ENCODE measurements around the gene NEGR1.

The NEGR1 gene

DNA sequence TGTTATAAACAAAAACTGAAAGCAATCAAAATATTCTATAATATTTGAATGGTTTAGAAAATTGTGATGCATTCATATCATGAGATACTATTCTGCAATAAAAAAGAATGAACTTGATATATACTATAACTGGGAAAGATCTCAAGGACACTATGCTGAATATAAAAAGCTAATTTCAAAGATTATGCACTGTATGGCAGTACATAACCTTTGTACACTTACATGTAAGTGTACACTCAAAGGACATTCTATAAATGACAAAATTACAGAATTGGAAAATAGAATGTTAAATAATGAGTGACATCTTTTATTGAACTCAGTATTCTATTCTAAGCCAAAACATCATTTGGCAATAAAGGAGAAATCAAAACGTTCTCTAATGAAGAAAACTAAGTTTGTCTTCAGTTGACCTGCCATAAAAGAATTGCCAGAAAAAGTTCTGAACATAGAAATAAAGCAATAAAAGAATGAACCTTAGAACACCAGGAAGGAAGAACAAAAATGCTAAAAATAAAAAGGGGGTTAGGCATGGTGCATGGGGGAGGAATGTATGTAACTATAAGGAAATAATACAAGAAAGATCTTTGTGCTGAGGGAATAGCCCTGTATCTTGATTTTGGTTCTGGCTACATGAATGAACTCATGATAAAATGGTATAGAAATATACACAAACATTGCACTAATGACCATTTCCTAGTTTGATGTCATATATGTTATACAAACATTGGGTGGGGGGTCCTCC lies 519.7 kb downstream of the NEGR1 start:
- no peak for DNase-seq

DNA sequence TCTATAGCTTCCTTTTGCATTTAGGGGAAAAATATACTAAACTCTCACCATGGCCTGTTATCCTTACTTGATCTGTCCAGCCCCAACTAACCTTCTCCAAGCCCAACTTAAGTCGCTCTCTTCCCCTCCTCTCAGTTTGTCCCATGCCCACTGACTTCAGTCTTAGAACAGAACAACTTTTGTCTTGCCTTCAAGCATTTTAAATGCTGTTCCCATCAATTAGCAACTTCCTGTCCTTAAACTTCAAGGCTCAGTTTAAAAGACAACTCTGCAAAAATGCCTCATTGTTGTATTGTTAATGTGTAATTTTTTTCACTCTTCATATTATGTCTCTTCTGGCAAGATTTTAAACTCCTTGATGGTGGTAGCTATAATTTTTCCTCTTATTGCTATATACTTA lies 526.9 kb downstream of the NEGR1 start:
- no peak for DNase-seq

DNA sequence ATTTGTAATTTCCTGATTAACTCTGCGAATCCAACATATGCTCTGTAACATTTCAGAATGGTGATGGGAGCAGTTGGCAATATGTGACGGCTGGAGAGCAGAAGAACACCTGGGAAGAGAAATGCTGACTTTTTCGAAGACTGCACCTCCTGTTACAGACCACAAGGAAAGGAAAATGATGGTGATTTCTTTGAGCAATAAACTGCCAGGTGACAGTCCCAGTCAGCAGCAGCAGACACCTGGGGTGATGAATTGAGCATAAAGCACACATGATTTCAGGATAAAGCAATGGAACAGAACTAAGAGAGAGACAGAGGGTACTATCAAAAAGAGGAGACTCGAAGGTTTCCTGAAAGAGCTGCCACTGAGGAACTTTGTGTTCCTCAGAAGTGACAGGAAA lies 528.6 kb downstream of the NEGR1 start:
- no peak for DNase-seq

GRCh38 chr1:71745326-71745725 lies 537.0 kb downstream of the NEGR1 start:
- DNase-seq, result no peak

GRCh38 chr1:71743862-71744261 lies 538.5 kb downstream of the NEGR1 start:
- no peak for DNase-seq

DNA sequence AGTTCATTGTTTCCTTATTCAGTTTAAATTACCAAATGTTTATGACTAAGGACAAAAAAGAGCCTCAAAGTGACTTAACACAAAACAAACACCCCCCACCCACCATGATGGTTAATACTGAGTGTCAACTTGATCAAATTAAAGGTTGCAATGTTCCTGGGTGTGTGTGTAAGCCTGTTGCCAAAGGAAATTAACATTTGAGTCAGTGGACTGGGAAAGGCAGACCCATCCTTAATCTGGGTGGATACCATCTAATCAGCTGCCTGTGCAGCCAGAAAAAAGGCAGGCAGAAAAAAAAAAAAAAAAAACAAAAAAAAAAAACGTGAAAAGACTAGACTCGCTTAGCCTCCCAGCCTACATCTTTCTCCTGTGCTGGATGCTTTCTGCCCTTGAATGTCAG lies 543.4 kb downstream of the NEGR1 start:
- DNase-seq, result no peak

DNA sequence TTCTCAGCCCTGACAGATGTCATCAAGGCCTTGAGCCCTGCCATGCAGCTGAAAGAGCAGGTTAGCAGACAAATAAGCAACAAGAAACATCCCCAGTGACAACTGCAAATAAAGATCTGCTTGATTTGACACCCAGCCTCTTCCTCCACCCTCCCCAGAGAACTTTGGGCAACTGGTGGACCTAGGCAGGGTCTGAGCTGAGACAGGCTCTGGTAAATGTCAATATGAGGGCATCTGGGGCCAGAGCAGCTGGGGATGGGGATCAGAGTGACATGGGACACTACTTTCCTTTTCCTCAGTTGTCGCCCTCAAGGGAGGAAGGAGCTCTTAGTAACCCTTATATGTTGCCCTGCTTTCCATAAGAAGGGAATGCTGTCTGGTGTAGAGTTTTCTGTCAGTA lies 544.1 kb downstream of the NEGR1 start:
- no peak for DNase-seq

DNA sequence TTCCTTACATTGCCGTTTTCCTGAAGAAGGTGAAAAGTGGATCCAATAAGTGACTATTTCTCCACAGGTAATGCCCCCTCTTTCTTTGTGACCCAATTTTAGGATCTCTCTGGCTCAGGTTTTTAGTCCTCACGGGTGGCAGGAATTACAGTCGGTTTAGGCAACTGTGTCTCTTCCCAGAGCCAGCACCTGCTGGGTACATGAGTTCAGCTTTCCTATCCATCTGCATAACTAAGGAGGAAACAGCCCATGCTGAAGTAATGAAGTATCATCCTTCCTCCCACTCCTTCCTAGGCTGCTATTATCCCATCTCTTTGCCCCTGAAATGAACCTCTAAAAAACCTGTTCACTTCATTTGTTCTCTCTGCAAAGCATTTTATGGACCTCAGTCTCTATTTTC lies 544.6 kb downstream of the NEGR1 start:
- no peak for DNase-seq

GRCh38 chr1:71733121-71733520 lies 549.2 kb downstream of the NEGR1 start:
- DNase-seq, result no peak

DNA sequence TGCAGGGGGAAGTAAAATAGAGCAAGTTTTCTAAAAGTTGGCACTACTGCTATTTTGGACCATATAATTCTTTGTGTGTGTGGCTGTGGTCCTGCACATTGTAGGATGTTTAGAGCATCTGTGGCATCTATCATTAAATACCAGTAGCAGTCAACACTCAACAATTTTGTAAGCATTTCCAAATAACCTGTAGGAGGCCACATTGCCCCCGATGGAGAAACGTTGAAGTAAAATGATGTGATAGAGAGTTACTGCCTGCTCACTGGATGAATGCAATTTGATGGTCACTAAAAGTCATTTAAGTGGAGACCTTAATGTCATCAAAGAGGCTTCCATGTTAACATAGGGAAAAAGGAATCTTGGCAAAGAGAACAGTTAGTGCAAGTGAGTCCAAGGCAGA lies 560.8 kb downstream of the NEGR1 start:
- no peak for DNase-seq

GRCh38 chr1:71719330-71719729 lies 563.0 kb downstream of the NEGR1 start:
- DNase-seq, result no peak

DNA sequence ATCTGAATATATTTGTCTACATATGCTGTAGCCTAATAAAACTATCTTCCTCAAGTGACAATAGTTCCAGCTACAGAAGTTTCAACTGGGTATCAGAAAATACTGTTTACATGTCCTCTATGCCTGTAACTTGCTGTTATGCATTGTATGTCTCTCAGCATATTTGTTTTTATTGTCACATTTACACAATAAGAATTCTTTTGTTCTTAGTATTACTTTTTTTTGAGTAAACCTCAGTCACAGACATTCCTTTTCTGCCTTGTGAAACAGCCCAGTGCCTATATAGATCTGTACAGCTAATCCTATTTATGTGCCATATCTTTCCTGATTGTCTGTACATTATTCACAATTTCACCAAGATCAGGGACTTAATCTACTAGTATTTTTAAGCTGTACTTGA lies 565.2 kb downstream of the NEGR1 start:
- no peak for DNase-seq

DNA sequence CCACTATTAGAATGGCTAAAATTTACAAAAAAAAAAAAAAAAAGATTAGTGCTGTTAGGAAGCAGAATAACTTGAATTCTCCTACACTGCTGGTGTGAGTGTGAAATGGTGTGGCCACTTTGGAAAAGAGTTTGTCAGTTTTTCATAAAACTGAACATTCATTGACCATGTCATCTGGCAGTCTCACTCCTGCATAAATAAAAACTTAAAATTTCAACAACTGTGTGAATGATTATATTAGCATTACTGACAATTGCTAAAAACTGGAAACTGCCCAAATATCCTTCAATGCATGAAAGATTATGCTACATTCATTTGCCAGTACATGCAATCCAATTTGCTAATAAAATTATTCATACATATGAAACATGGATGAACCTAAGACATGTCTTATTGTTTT lies 570.9 kb downstream of the NEGR1 start:
- no peak for DNase-seq

DNA sequence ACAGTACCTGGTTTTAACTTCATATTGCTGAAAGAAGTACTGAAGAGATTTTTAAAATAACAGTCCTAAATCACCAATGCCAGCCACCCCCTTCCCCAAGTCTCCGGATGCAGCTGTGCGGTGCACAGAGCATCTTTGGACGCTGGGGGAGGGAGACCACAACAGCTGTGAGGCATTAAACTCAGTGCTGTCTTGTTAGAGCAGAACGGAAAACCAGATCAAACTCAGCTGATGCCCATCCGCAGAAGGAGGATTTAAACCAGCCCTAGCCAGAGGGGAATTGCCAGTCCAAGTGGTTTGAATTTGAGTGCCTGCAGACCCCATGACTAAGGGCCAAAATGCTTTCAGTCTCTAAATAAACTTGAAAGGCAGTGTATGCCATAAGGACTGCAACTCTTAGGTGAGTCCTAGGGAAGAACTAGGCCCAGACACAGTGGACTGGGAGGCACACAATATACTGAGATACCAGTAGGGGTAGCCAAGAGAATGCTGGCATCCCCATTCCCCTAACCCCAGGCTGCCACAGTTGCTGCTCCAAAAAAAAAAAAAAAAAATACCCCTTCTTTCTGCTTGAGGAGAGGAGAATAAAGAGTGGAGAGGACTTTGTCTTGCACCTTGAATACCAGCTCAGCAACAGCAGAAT lies 576.2 kb downstream of the NEGR1 start:
- no peak for DNase-seq

DNA sequence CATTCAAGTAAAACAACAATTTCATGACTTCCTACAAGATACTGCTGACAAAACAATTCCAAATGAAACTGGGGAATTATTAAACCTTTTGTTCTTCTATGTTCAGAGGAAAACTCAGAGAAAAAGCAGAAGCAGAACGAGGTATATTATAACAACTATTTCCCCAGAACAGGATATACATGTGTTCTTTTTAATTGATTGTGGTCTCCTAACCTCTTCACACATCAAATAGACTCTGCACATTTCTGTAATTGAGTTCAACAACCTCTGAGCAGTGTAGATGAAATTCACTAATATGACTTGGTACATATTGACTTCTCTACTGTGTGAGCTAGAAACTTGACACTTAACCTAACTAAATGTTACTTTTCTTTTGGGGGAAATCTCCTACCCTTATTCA lies 584.2 kb downstream of the NEGR1 start:
- no peak for DNase-seq

DNA sequence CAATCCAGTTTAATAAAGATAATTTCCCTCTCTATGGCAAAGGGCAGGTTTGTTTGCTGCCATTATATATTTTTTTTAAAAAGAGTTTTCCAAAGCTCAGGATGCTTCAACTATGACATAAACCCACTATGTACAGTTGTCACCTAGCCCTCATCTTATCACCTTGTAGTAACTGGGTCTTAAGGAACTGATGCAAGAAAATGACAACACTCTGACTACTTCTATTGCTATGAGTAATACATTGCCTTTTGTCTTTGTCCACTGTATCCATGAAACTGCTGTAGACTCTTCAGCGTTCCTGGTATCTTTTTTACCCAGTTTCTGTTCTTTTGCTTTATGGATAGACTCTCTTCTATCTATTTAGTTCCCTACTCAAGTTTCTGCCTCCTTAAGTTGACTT lies 586.5 kb downstream of the NEGR1 start:
- DNase-seq, result no peak

- DNase-seq, result no peak
Observed at GRCh38 chr1:71695084-71695483, 587.3 kb downstream of the NEGR1 start.

DNA sequence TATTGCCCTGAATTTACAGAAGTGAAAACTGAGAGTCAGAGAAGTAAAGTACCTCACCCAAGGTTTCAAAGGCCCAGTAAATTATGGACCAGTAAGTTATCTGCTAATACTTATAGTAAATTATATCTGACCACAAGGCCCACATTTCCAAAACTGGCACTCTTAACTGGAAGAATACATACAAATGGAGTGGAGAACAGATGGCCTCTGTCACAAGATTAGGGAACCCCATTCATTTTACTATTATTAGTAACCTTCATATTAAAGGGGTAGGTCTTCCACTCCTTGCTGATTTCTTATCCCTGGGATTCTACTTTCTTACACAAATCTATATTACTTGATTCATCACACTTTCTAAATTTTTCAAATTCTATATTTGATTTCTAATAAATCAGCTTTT lies 588.8 kb downstream of the NEGR1 start:
- no peak for DNase-seq

DNA sequence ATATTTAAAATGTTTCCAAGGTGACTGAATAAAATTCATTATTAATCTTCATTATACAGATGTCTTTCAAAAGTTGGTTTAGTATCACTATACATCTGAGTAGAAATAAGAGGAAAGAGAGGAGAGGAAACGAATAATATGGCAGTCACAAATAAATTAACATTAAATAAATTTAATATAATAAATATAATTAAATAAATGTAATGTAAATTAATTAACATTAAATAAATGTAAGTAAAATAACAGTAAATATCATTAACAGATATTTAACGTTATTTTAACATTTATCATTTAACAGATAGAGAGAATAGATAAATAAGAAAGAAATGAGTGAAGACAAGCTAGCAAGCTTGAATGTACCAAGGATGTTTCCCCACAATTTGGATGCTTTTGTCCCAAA lies 592.7 kb downstream of the NEGR1 start:
- no peak for DNase-seq

DNA sequence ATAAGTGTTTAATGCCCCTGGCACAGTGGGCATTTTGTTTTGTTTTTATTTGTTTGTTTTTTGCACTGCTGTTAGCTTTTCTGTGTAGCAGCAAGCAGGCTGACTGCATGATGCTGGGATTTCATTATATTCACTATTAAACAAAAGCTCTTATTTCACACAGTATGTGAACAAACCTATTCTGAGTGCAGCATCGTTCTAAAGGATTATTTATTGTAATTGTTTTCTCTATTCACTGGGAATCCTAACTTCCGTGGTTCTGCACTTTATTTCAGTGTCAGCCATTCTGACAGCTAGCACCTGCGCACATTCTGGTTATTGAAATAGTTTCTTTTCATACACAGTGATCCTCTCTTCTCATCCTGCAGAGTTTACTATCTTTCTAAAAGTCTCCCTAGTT lies 595.0 kb downstream of the NEGR1 start:
- DNase-seq, result no peak

DNA sequence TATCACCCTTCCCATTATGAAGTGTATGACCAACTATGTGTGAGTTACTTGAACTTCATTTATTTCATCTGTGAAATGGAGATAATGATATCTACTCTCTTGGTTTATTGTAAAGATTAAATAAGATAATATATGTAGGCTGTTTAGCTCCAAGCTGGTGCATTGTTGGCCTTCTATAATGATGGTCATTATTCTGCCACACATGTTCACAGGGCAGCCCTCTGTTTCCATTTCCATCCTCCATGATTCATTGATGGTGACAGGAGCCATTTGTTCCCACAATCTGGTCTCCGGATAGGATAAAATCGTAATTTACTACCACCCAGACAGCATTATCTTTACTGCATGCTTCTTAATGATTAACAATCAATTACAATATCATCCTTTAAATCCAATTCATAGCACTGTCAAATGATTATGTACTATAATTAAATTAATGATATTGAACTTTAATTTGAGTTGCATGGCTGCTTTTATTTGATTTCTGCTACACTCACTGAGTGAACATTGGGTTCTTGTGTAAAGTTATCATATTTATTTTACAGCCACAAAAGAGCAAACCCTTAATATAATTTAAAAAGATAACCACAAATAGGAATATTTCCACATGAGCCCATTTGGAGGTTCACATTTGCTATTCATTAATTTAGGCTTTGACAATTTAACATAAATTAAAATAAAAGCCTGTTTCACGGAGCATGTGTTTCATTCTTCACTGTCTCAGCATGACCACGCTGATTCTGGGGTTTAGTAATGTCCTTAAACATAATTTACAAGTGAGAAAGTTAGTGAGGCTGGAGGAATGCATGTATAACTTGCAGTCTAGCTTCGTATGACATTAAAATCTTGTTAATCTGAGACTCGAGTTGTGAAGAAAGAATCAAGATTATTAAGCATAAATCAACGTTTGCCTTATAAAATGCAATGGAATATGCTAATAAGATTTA lies 605.1 kb downstream of the NEGR1 start:
- DNase-seq, result no peak

DNA sequence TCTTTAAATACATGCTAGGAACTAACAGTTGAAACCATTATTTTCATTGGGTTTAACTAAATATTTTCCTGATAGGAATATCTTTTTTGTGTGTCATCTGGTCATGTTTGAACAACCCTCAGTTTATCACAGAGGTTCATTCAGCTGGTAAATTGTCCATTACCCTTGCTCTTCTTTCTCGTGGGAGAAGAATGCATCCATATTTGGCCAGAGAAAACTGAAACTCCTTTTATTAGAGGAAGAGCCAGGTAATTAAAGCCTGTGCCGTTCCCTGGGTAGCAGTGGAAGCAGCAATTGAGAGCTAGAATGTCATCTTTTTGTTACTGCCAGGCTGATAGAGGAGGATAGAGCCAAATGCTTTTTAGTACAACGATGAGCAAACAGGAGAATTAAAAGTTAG lies 614.3 kb downstream of the NEGR1 start:
- no peak for DNase-seq

- no peak for DNase-seq
Observed at GRCh38 chr1:71667216-71667615, 615.1 kb downstream of the NEGR1 start.

DNA sequence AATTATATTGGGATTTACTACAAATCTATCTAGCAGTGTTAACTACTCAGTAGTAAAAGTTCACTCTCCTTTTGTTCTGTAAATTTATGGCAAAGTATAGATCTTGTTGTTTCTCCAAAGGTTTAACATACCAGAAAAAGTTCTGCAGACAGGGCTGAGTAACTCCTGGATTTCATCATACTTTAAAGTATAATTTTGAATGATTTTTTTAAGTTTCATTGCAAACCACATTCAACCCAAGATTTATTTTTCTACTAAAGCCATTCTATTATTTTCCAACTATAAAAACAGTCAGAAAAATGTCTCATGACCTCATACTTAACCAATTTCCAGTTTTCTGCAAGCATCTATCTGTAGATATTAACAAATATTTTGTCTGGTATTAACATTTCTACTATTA lies 615.7 kb downstream of the NEGR1 start:
- DNase-seq, result no peak
